Adipocyte (in vitro differentiated cells): ENCODE measurements around the gene MAPK9.
"Not testable (repeated sequence)": the region's sequence is repeated elsewhere in the genome, so short reads cannot be mapped to it uniquely, and the experiment has no call there.

Source experiments
- DNase-seq: peaks from one replicate; pipeline ENCODE4 v3.0.0-alpha.2; 2015; ENCODE audit warnings: low read depth
- H3K27me3 ChIP-seq: replicated peaks from 2 replicates; pipeline ENCODE4 v1.7.0; 2013; ENCODE audit warnings: mild to moderate bottlenecking, low read length, moderate library complexity; ENCODE audit not compliant: control insufficient read depth, insufficient read depth
- H3K36me3 ChIP-seq: 2 replicates; pipeline ENCODE4 v1.7.0; 2013; ENCODE audit warnings: low read length, mild to moderate bottlenecking, moderate library complexity; ENCODE audit not compliant: control insufficient read depth, insufficient read depth, severe bottlenecking
- H3K4me1 ChIP-seq: 2 replicates; pipeline ENCODE4 v1.7.0; 2013; ENCODE audit warnings: mild to moderate bottlenecking, low read length, moderate library complexity; ENCODE audit not compliant: control insufficient read depth, insufficient read depth
- H3K4me3 ChIP-seq: 2 replicates; pipeline ENCODE4 v1.7.0; 2013; ENCODE audit warnings: mild to moderate bottlenecking, low read length, moderate library complexity
- H3K9ac ChIP-seq: 2 replicates; pipeline ENCODE4 v1.7.0; 2013; ENCODE audit warnings: mild to moderate bottlenecking, low read length, moderate library complexity
- H3K9me3 ChIP-seq: 2 replicates; pipeline ENCODE4 v1.7.0; 2013; ENCODE audit warnings: mild to moderate bottlenecking, low read length, moderate library complexity; ENCODE audit not compliant: control insufficient read depth

MAPK9 gene

DNA sequence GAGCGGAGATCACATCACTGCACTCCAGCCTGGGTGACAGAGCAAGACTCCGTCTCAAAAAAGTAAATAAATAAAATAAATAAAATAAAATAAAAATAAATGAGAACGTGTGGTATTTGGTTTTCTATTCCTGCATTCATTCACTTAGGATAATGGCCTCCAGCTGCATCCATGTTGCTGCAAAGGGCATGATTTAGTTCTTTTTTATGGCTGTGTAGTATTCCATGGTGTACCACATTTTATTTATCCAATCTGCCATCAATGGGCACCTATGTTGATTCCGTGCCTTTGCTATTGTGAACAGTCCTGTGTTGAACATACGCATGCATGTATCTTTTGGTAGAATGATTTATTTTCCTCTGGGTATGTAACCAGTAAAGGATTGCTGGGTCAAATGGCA is 74.1 kb downstream of the MAPK9 start:
- Histone ChIP-seq H3K36me3 (no peaks in the 10 kb centered on the region), H3K9me3 (peaks cover 55% of the 10 kb centered on the region), H3K4me1 (no peaks in the 10 kb centered on the region), H3K27me3 (peaks cover 4% of the 10 kb centered on the region), H3K4me3 (no peak overlapping the region), H3K9ac (no peak overlapping the region)
- DNase-seq = no peak

- peaks cover 45% of the 10 kb centered on the region for H3K9me3 ChIP-seq
- H3K36me3 ChIP-seq = no peaks in the 10 kb centered on the region
- H3K4me1 ChIP-seq = no peaks in the 10 kb centered on the region
- DNase-seq = no peak
- H3K4me3 ChIP-seq = no peak overlapping the region
- H3K9ac ChIP-seq = no peak overlapping the region
- H3K27me3 ChIP-seq = peaks cover 9% of the 10 kb centered on the region
These were observed 75.2 kb downstream of the MAPK9 start for GRCh38 chr5:180216646-180217171.

DNA sequence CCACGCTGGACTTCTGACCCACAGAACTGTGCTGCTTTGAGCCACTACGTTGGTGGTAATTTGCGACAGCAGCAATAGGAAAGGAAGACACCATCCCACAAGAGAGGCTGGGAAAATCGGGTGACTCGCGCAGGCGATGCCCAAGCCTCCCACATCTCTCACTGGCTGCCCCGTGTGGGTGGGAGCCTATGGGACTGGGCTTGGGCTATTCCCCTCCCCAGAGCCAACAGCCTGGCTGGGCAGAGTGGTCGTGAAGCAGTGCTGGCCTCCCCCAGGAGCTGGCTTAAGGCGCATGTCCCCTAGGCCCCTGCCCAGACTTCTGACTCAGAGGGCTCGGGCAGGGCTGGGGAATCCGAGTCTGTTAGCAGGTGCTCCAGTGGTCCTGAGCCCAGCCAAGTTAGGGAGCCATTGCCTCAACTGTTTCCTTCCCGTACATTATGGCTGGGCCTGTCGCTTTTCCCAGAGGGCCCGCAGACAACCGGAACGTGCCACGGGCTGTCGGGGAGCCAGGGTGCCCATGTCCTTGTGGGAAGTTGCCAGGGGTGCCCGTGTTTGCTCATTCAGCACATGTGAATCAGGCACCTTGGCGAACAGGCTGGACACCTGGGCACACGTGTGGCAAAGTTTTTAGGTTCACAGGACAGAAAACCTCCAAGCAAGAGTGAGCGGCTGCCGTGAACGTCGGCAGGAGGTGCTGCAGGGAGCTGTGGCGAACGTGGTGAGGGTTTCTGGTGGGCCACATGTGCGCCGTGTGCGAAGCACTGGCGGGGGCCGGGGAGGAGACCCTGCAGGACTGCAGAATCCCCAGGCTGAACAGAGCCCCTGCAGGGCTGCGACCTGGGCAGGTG is 75.9 kb downstream of the MAPK9 start:
- Histone ChIP-seq H3K36me3 (no peaks in the 10 kb centered on the region), H3K9ac (no peak overlapping the region), H3K9me3 (peaks cover 39% of the 10 kb centered on the region), H3K4me1 (no peaks in the 10 kb centered on the region), H3K4me3 (no peak overlapping the region), H3K27me3 (peaks cover 15% of the 10 kb centered on the region)
- no peak for DNase-seq

- peaks cover 30% of the 10 kb centered on the region for H3K9me3 ChIP-seq
- H3K9ac ChIP-seq = no peak overlapping the region
- no peaks in the 10 kb centered on the region for H3K4me1 ChIP-seq
- no peak for DNase-seq
- peaks cover 23% of the 10 kb centered on the region for H3K27me3 ChIP-seq
- no peaks in the 10 kb centered on the region for H3K36me3 ChIP-seq
- H3K4me3 ChIP-seq = no peak overlapping the region
These were observed 76.8 kb downstream of the MAPK9 start for GRCh38 chr5:180214870-180215770.

DNA sequence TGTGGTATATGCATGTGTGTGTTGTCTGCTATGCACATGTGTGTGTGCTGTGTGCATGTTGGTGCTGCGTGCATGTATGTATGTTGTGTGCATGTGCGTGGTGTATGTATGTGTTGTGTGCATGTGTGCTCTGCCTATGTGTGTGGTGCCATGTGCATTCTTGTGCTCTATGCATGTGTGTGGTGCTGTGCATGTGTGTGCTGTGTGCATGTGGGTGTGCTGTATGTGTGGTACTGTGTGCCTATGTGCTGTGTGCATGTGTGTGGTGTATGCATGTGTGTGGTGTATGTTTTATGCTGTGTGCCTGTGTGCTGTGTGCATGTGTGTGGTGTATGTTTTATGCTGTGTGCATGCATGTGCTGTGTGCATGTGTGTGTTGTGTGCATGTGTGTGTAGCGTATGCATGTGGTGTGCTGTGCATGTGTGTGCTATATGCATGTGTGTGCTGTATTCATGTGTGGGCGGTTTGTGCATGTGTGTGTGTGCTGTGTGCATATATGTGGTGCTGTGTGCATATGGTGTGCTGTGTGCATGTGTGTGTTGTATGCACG is 78.2 kb downstream of the MAPK9 start:
- Histone ChIP-seq H3K27me3 (peaks cover 24% of the 10 kb centered on the region), H3K9ac (no peak overlapping the region), H3K36me3 (no peaks in the 10 kb centered on the region), H3K4me3 (no peak overlapping the region), H3K4me1 (no peaks in the 10 kb centered on the region), H3K9me3 (peaks cover 16% of the 10 kb centered on the region)
- no peak for DNase-seq

DNA sequence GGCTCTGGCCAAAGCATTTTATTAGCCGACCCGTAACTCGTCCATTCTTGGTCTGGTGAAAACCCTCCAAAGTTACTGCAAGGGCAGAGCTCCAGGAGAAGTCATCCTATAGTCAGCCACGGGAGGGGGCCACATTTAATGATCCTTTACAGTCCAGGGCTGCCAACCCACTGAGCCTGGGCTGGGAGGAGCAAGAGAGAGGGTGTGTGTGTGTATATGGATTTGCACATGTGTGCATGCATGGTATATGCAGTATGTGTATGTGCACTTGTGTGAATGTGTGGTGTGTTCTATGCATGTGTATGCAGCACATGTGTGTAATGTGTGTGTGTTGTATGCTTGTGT is 78.7 kb downstream of the MAPK9 start:
- Histone ChIP-seq H3K36me3 (no peaks in the 10 kb centered on the region), H3K4me1 (no peaks in the 10 kb centered on the region), H3K4me3 (no peak overlapping the region), H3K27me3 (peaks cover 26% of the 10 kb centered on the region), H3K9me3 (peaks cover 11% of the 10 kb centered on the region), H3K9ac (no peak overlapping the region)
- DNase-seq = no peak

GRCh38 chr5:180212363-180213255 is 79.3 kb downstream of the MAPK9 start:
- DNase-seq = no peak
- Histone ChIP-seq H3K9ac (no peak overlapping the region), H3K4me3 (no peak overlapping the region), H3K27me3 (peaks cover 33% of the 10 kb centered on the region), H3K36me3 (no peaks in the 10 kb centered on the region), H3K4me1 (no peaks in the 10 kb centered on the region), H3K9me3 (peaks cover 6% of the 10 kb centered on the region)

DNA sequence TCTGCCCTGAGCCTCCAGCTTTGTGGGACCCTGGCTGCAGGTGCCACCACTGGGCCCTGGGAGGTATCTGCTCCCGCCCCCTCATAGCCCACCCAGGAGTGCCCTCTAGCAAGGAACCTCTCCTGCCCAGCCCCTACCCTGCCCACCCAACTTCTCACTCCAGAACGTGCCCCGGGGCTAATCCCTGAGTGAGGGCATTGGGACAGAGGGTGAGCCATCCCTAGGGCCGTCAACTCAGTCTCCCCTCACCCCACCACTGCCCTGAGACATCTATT is 80.2 kb downstream of the MAPK9 start:
- no peaks in the 10 kb centered on the region for H3K4me1 ChIP-seq
- H3K27me3 ChIP-seq = peaks cover 42% of the 10 kb centered on the region
- no peak for DNase-seq
- peaks cover 2% of the 10 kb centered on the region for H3K9me3 ChIP-seq
- H3K4me3 ChIP-seq = no peak overlapping the region
- H3K36me3 ChIP-seq = no peaks in the 10 kb centered on the region
- no peak overlapping the region for H3K9ac ChIP-seq

GRCh38 chr5:180210961-180211760 is 80.7 kb downstream of the MAPK9 start:
- H3K4me1 ChIP-seq = no peaks in the 10 kb centered on the region
- no peaks in the 10 kb centered on the region for H3K9me3 ChIP-seq
- peaks cover 44% of the 10 kb centered on the region for H3K27me3 ChIP-seq
- no peak overlapping the region for H3K4me3 ChIP-seq
- no peak for DNase-seq
- H3K9ac ChIP-seq = no peak overlapping the region
- H3K36me3 ChIP-seq = no peaks in the 10 kb centered on the region

- H3K9me3 ChIP-seq, H3K4me3 ChIP-seq, H3K9ac ChIP-seq, DNase-seq, H3K4me1 ChIP-seq, H3K36me3 ChIP-seq: not testable (repeated sequence)
- peaks cover 44% of the 10 kb centered on the region for H3K27me3 ChIP-seq
These were observed 81.8 kb downstream of the MAPK9 start for GRCh38 chr5:180210077-180210476.
